ENCODE data around the gene PANK2. TPM values are rescaled to one million over a fixed set of nuclear protein-coding genes. Genes with fewer than 3 reads are reported as not detected.

The PANK2 gene
- polyA plus RNA-seq, 3 donors from 2014 or later = 42.1 to 53.0 (median 44.3) TPM

DNA sequence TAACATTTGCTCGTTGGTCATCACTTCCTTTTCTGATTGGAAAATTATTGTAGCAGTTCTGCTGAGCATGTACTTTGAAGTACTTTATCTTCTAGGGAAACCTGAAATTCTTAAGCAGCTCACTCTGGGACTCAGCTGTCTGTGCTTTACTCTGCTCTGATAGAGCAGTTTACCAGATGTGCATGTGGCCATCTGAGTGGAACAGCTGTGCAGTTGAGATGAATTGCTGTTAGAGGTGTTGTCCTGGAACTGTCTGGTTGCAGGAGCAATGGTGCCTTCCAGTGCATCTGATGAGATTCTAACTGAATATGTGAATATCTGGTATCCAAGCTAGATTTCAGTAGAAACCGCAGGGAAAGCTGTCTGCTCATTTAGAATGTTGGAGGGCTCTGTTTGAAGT lies 27.2 kb downstream of the PANK2 start:
- H3K36me3 Mint-ChIP-seq = peaks cover 21 to 34% (median 34%) of the 10 kb centered on the region in 3 donors
- H3K9me3 Mint-ChIP-seq = no peaks in the 10 kb centered on the region
- peak overlapping the region in 3 of 6 donors; percentile 1 to 24 (median 9) for H3K27ac Mint-ChIP-seq
- H3K4me1 Mint-ChIP-seq = peaks cover 21 to 56% of the 10 kb centered on the region in 2 donors
- DNase-seq = no peak
- peaks cover 2 to 5% (median 3%) of the 10 kb centered on the region in 3 donors for H3K27me3 Mint-ChIP-seq (ENCODE audit: low read depth in 3 of 3)
- H3K4me3 Mint-ChIP-seq = no peak overlapping the region

DNA sequence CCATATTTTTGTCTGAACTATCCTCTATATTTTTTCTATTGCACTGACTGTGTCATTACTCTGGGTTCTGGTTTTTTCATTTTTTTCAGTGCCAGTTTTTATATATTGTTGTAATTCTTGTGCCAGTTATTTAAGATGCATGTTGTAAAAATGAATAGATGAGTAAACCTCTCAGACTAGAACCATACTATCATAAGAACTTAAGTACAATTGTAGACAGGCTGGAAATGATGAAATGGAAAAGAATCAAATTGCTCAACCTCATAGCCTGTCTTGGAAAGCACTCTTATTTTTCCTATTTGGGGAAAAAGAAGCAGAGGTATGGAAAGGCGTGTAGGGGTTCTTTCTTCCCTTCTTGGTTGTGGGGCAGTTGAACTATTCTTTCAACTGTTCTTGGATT lies 30.2 kb downstream of the PANK2 start:
- no peak for DNase-seq
- Mint-ChIP-seq H3K9me3 (no peaks in the 10 kb centered on the region), H3K27me3 (ENCODE audit: low read depth in 3 of 3) (peaks cover under 1 to 4% (median 2%) of the 10 kb centered on the region in 3 donors), H3K4me1 (peaks cover 39 to 73% of the 10 kb centered on the region in 2 donors), H3K4me3 (no peak overlapping the region), H3K27ac (peak overlapping the region in 1 of 6 donors; percentile 1), H3K36me3 (peaks cover 9 to 35% (median 31%) of the 10 kb centered on the region in 3 donors)

DNA sequence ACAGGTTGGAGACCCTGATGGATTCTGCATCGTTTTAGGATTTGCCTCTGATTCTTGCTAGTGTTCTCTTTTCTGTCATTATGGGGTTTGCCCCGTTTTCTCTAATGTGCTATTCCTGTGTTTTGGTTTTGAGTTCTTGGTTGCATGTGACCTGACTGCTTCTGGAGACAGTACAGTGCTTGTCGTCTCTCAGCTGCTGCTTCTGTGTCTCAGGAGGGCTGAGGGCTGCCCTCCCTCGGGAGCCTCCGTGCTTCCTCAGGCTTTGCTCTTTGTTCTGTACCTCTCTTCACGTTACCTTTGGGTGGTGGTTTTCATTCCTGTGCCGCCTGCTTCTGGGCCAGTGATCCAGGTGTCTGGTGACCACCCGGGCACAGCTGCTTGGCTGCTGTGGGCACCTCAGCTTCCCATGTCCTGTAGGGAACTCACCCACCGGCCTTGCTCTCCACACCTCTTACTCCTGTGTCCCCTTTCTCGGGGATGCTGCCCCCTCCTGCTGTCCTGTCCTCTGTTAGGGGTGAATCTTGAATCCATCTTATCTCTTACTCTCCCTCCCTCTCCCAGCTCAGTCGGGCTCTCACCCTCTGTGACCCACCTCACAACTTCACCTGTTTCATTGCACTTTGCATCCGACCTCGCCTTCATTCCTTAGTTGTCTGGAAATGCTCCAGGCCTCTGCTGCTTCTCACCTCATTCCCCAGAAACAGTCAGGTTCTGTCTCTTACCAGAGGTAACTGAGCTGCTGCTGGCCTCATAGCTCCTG lies 33.2 kb downstream of the PANK2 start:
- Mint-ChIP-seq H3K27ac (peak overlapping the region; percentile 5 to 73 (median 59)), H3K36me3 (peaks cover 4 to 30% (median 23%) of the 10 kb centered on the region in 3 donors), H3K4me1 (peaks cover 51 to 75% of the 10 kb centered on the region in 2 donors), H3K4me3 (no peak overlapping the region), H3K27me3 (ENCODE audit: low read depth in 3 of 3) (peaks cover 7 to 13% (median 8%) of the 10 kb centered on the region in 3 donors), H3K9me3 (no peaks in the 10 kb centered on the region)
- DNase-seq = no peak

DNA sequence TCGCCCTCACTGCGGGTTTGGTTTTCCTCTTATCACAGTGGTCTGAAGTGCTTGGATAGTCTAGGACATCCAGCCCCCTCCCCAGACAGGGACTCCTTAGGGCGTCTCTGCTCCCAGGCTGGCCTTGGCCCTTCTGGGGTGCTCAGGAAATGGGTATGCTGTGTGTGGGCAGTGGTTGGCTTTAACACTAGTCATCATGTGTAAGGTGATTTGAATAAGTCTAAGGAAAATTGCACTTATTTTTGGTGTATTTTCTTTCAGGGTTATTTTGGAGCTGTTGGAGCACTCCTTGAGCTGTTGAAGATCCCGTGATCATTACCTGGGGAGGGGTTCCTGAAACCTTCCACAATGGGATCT lies 33.8 kb downstream of the PANK2 start:
- no peak for DNase-seq
- H3K27me3 Mint-ChIP-seq (ENCODE audit: low read depth in 3 of 3) = peaks cover 7 to 13% (median 8%) of the 10 kb centered on the region in 3 donors
- no peaks in the 10 kb centered on the region for H3K9me3 Mint-ChIP-seq
- no peak overlapping the region for H3K4me3 Mint-ChIP-seq
- H3K36me3 Mint-ChIP-seq = peaks cover 4 to 27% (median 22%) of the 10 kb centered on the region in 3 donors
- peaks cover 56 to 77% of the 10 kb centered on the region in 2 donors for H3K4me1 Mint-ChIP-seq
- H3K27ac Mint-ChIP-seq = peak overlapping the region; percentile 55 to 73 (median 64)

DNA sequence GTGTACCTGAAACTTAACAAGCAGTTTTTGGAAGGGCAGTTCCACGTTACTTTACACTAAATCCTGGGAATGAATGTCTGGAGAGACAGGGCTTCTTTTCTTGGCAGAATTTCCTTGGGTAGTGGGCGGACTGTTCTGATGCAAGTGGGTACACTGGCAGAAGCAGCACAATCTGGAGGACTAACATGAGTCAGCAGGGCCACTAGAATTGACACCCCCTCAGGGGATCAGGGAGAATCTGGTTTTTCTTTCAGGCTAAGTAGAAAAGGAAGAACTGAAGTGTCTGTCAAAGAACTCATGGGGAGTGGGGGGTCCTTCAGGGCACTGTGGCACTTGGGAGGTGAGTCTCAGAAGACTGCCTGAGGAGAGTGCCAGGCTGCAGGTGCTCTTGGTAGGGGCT lies 34.6 kb downstream of the PANK2 start:
- Mint-ChIP-seq H3K4me1 (peaks cover 60 to 74% of the 10 kb centered on the region in 2 donors), H3K9me3 (no peaks in the 10 kb centered on the region), H3K4me3 (no peak overlapping the region), H3K27me3 (ENCODE audit: low read depth in 3 of 3) (peaks cover 8 to 13% (median 10%) of the 10 kb centered on the region in 3 donors), H3K27ac (peak overlapping the region; percentile 20 to 74 (median 59)), H3K36me3 (peaks cover 4 to 25% (median 14%) of the 10 kb centered on the region in 3 donors)
- DNase-seq = no peak

DNA sequence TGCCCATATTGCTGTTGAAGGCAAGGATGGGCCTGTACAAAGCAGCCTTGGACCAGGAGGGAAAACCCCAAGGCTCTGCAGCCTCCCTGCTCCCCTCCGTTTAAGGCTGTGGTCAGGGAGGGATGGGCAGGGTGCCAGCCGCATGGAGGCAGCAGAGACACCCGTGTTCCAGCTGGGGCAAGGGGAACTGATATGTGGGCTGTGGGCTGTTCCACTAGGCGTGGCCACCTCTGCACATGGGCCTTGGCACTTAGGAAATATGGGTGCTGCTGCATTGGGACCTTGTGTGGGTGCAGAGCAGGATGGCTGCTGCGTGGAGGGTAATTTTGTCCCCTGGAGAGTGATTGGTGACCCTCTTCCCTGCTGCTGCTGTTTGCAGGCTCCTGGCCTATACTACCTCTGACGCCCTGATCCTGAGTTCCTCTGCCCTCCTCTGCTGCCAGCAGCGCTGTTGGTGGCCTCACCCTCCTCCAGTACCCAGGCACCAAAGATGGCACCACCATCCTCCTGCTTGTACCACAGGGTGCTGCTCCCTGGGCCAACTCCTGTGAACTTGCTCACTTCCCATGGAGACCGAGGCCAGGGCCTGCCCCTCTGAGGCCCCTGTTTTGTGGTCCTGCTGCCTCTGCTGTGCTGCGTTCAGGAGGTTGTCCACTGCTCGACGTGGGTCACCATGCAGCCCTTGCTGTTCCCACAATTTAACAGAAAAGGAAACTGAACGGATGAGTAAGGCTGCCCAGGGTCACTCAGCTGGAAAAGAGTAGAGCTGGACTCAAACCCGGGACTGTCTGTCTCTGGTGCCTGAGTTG lies 35.3 kb downstream of the PANK2 start:
- Mint-ChIP-seq H3K9me3 (no peaks in the 10 kb centered on the region), H3K36me3 (peaks cover 4 to 20% (median 10%) of the 10 kb centered on the region in 3 donors), H3K27ac (peak overlapping the region in 5 of 6 donors; percentile 49 to 84 (median 58)), H3K27me3 (ENCODE audit: low read depth in 3 of 3) (peaks cover 8 to 13% (median 10%) of the 10 kb centered on the region in 3 donors), H3K4me1 (peaks cover 60 to 72% of the 10 kb centered on the region in 2 donors), H3K4me3 (peak overlapping the region in 1 of 5 donors; percentile 28)
- no peak for DNase-seq

DNA sequence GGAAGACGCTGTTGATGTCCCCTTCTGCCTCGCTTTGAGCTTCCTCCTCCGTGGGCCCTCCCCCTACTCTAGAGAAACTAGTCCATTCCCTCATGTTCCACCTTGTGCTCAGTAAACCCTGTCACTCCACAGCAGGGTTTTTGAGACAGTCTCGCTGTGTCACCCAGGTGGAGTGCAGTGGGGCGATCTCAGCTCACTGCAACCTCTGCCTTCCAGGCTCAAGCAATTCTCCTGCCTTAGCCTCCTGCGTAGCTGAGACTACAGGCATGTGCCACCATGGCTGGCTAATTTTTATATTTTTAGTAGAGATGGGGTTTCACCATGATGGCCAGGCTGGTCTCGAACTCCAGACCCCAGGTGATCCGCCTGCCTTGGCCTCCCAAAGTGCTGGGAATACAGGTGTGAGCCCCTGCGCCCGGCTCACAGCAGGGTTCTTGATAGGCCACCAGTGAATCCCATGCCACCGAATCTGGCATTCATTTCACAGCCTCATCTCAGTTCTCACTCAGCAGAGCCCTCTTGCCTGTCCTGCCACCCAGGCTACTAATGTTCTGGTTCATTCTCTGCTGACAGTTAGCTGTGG lies 36.0 kb downstream of the PANK2 start:
- peaks cover 8 to 13% (median 10%) of the 10 kb centered on the region in 3 donors for H3K27me3 Mint-ChIP-seq (ENCODE audit: low read depth in 3 of 3)
- DNase-seq = no peak
- peaks cover 60 to 77% of the 10 kb centered on the region in 2 donors for H3K4me1 Mint-ChIP-seq
- H3K4me3 Mint-ChIP-seq = no peak overlapping the region
- H3K27ac Mint-ChIP-seq = peak overlapping the region; percentile 56 to 93 (median 78)
- H3K9me3 Mint-ChIP-seq = no peaks in the 10 kb centered on the region
- H3K36me3 Mint-ChIP-seq = peaks cover 4 to 18% (median 10%) of the 10 kb centered on the region in 3 donors

DNA sequence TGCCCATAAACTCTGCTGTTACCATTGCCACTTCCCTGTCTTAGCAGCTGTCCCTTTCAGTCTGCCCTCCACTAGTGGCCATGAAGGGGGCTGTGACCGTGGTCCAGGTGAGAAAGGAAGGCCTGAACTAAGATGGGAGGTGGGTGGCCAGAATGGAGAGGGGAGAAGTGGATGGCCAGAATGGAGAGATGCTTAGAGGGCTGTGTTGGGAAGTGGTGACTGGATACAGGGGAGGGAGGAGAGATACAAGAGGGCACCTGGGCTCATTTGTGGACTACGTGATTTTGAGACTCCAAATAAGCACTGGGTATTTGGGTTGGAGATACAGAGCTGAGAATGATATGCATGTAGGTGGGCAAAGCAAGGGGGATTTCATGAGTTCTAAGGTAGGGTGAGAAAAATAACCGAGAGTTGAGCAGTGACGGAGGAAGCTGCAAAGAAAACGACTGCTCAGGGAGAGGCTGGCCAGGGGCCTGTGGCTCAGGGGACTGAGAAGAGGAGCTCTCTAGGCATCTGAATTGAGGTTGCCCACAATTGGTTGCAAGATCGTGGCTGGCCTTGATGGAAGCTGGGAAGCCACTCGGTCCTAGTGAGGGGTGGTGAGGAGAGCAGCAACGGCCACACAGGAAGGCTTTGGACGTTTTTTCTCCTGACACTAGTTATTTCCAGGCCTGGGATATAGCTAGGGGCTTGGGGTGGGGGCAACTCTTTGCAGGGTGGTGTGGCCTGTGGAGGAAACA lies 36.9 kb downstream of the PANK2 start:
- H3K27me3 Mint-ChIP-seq (ENCODE audit: low read depth in 3 of 3) = peaks cover 8 to 13% (median 10%) of the 10 kb centered on the region in 3 donors
- H3K4me3 Mint-ChIP-seq = peak overlapping the region in 3 of 5 donors; percentile 10 to 31 (median 30)
- H3K4me1 Mint-ChIP-seq = peaks cover 60 to 85% of the 10 kb centered on the region in 2 donors
- DNase-seq = no peak
- peak overlapping the region; percentile 56 to 93 (median 78) for H3K27ac Mint-ChIP-seq
- H3K36me3 Mint-ChIP-seq = peaks cover 4 to 18% (median 10%) of the 10 kb centered on the region in 3 donors
- no peaks in the 10 kb centered on the region for H3K9me3 Mint-ChIP-seq

DNA sequence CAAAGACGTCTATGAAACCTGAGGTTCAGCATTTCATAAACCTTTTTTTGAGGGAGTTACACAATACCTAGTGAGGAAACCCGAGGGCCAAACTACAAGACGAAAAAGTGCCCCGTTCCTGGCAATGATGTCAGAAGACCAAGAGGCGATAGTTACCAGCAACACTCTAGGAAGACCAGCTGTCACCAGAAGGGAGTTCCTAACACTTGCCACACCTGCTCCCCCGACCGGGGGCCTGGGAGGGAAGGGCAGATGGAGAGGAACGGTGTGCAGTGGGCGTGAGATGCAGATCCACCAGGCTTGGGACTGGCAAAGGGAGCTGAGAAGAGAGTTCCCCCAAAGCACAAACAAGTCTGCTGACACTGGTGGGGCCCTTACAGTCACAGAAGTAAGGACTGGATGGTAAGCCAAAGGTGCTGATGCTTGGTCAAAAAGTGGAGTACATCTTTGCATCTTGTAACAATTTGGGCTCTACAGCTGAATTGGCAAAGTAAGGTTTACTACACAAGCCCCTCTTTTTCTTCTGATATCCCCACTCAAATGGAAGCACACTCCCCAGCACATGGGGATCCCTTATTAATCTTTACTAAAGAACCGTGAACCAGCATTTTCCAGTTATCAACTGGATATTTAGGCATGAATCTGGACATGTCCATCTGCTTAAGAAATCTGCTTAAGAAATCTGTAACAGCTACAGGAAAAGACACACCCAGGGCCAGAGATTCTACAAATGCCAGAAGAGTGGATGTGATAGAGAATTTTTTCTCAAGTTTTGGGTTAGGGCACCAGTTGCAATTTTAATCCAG lies 38.5 kb downstream of the PANK2 start:
- no peaks in the 10 kb centered on the region for H3K9me3 Mint-ChIP-seq
- H3K27me3 Mint-ChIP-seq (ENCODE audit: low read depth in 3 of 3) = peaks cover 7 to 13% (median 8%) of the 10 kb centered on the region in 3 donors
- peak in 1 of 3 donors; percentile 18 for DNase-seq
- peaks cover 60 to 86% of the 10 kb centered on the region in 2 donors for H3K4me1 Mint-ChIP-seq
- H3K27ac Mint-ChIP-seq = peak overlapping the region; percentile 50 to 84 (median 66)
- peaks cover 0 to 13% (median 5%) of the 10 kb centered on the region in 3 donors for H3K36me3 Mint-ChIP-seq
- peak overlapping the region in 3 of 5 donors; percentile 19 to 50 (median 46) for H3K4me3 Mint-ChIP-seq

DNA sequence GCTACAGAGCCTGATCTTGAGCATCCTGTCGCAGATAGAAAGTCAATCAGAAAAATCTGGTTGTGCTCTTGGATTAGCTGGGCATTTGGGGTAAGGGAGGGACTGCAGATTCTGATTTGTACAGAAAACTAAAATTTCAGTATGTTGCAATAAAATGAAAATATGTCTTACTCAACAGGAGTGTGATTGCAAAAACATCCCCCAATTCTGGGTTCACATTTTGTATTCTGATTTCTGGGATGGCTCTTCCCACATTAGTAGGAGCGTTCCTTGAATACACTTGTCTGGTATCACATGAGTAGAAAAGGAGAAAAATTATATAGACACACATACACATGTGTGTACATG lies 40.5 kb downstream of the PANK2 start:
- Mint-ChIP-seq H3K27ac (peak overlapping the region in 5 of 6 donors; percentile 6 to 58 (median 18)), H3K27me3 (ENCODE audit: low read depth in 3 of 3) (peaks cover 5 to 10% (median 9%) of the 10 kb centered on the region in 3 donors), H3K36me3 (peaks cover 0 to 3% (median 0%) of the 10 kb centered on the region in 3 donors), H3K9me3 (no peaks in the 10 kb centered on the region), H3K4me1 (peaks cover 45 to 83% of the 10 kb centered on the region in 2 donors), H3K4me3 (no peak overlapping the region)
- DNase-seq = no peak

DNA sequence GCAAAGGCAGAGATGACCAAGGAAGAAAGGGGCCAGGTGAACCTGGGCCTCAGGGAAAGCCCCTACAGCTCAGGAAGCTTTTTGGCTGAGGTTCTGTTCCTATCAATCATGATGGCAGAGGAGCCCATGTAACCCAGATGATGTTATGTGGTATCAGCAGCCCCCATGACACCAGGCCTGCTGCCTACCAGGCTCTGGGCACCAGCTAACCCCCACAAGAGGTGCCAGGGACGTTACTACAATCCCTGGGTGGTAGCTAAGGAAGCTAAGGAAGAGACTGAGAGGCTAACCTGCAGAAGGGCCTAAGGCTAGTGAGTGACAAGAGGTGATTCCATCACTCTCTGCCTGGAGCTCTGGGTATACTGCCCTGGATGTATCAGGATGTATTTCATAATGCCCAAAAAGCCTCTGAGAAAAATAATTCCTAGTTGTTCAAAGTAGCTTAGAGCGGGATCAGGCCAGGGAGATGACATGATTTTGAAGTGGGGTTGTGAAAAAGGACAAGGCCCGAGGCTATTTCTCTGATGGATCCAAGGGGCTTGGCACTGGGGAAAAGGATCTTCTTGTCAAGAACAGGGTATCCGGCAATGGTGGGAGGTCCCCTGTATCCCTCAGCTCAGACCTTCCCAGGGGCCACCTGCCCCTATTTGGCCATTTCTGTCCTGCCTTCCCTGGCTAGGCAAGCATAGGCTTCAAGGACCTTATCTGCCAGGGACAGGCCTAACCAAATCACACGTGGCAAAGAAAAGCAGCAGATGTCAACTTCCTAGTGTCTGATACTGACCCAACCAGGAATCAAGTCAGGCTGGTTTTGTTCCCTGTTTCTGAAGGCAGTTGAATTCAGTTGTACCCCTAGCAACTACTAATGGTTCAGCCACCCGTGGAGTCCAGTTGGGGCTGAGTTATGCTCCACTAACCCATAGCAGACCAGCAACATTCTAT lies 41.3 kb downstream of the PANK2 start:
- DNase-seq = no peak
- Mint-ChIP-seq H3K4me3 (no peak overlapping the region), H3K4me1 (peaks cover 39 to 77% of the 10 kb centered on the region in 2 donors), H3K9me3 (no peaks in the 10 kb centered on the region), H3K27ac (peak overlapping the region in 5 of 6 donors; percentile 6 to 56 (median 45)), H3K27me3 (ENCODE audit: low read depth in 3 of 3) (peaks cover 4 to 7% (median 5%) of the 10 kb centered on the region in 3 donors), H3K36me3 (no peaks in the 10 kb centered on the region)
